H1 (cell line): ENCODE results near the gene IPO13. TPM values are rescaled to one million over a fixed set of nuclear protein-coding genes. Genes with fewer than 3 reads are reported as not detected.

Source experiments
- CTCF ChIA-PET: fragments of 300-600 bp; sonication (Branson Sonifier 250); formaldehyde crosslinking; loops from one replicate; lab custom pipeline; 2021; ENCODE audit not compliant: partially characterized antibody; lab: Charles Lee
- POLR2A ChIA-PET: fragments of 300-600 bp; sonication (Branson Sonifier 250); formaldehyde crosslinking; loops from one replicate; lab custom pipeline; 2021; ENCODE audit warnings: inconsistent platforms; ENCODE audit not compliant: partially characterized antibody; lab: Charles Lee
- DNase-seq, 2 experiments: peaks; one replicate each; pipeline versions ENCODE4 v3.0.0 to v3.0.0-alpha.2; 2010 to 2022; ENCODE audit warnings: low spot score in 2 of 2, low read depth in 1 of 2, mixed read lengths in 1 of 2
- FAIRE-seq: peaks from 2 replicates; lab custom pipeline; 2011; peaks lifted over from hg19 to GRCh38; lab: Jason Lieb, UNC
- H2AFZ ChIP-seq: 2 replicates; pipeline ENCODE4 v1.8.1; 2012; ENCODE audit warnings: low read length, inconsistent platforms
- H2AK5ac ChIP-seq: 2 replicates; pipeline ENCODE4 v1.6.1; 2013; ENCODE audit warnings: low read depth, low read length
- H2BK120ac ChIP-seq: replicated peaks from 2 replicates; pipeline ENCODE3; 2013; ENCODE audit warnings: low read depth, low read length, inconsistent platforms
- H2BK12ac ChIP-seq: 2 replicates; pipeline ENCODE4 v1.6.1; 2013; ENCODE audit warnings: low read depth, low read length
- H2BK15ac ChIP-seq: 2 replicates; pipeline ENCODE4 v1.6.1; 2013; ENCODE audit warnings: low read length
- H2BK20ac ChIP-seq: 2 replicates; pipeline ENCODE4 v1.6.1; 2013; ENCODE audit warnings: low read length
- H2BK5ac ChIP-seq: 2 replicates; pipeline ENCODE4 v1.6.1; 2013; ENCODE audit warnings: low read depth, low read length
- H3K14ac ChIP-seq: 2 replicates; pipeline ENCODE4 v1.6.1; 2013; ENCODE audit warnings: inconsistent platforms; ENCODE audit not compliant: insufficient read length
- H3K18ac ChIP-seq: 2 replicates; pipeline ENCODE4 v1.6.1; 2013; ENCODE audit warnings: low read length; ENCODE audit errors: extremely low read depth
- H3K23ac ChIP-seq: 2 replicates; pipeline ENCODE4 v1.6.1; 2013; ENCODE audit warnings: inconsistent platforms; ENCODE audit not compliant: insufficient read length
- H3K23me2 ChIP-seq: 2 replicates; pipeline ENCODE4 v1.6.1; 2013; ENCODE audit warnings: low read depth, low read length
- H3K27ac ChIP-seq: 2 replicates; pipeline ENCODE4 v1.6.1; 2011; ENCODE audit warnings: low read depth, low read length, inconsistent platforms
- H3K27me3 ChIP-seq, 4 experiments: replicated peaks in 1 of 4; 1 replicate in 1 of 4; 2 replicates in 3 of 4; pipeline versions ENCODE4 v1.6.1 to v1.8.1; 2011 to 2013; ENCODE audit warnings: low read length in 3 of 4, mild to moderate bottlenecking in 3 of 4, inconsistent platforms in 2 of 4, mixed read lengths in 2 of 4, moderate library complexity in 1 of 4; ENCODE audit not compliant: control insufficient read depth in 3 of 4, insufficient read depth in 3 of 4; ENCODE audit errors: extremely low read depth in 1 of 4
- H3K36me3 ChIP-seq, 4 experiments: 2 replicates each; pipeline versions ENCODE4 v1.6.1 to v1.8.1; 2011 to 2013; ENCODE audit warnings: mild to moderate bottlenecking in 4 of 4, low read length in 3 of 4, moderate library complexity in 2 of 4, control low read depth in 1 of 4, inconsistent platforms in 1 of 4; ENCODE audit not compliant: insufficient read depth in 4 of 4, control insufficient read depth in 2 of 4
- H3K4ac ChIP-seq: replicated peaks from 2 replicates; pipeline ENCODE3; 2013; ENCODE audit warnings: low read length, low read depth, mixed read lengths, inconsistent platforms; ENCODE audit not compliant: insufficient read length
- H3K4me1 ChIP-seq, 4 experiments: replicated peaks in 1 of 4; 1 replicate in 1 of 4; 2 replicates in 3 of 4; pipeline versions ENCODE4 v1.6.1 to v1.8.1; 2011 to 2013; ENCODE audit warnings: low read length in 3 of 4, inconsistent platforms in 2 of 4, mixed read lengths in 1 of 4; ENCODE audit not compliant: insufficient read depth in 4 of 4, control insufficient read depth in 3 of 4
- H3K4me2 ChIP-seq, 2 experiments: 2 replicates each; pipeline versions ENCODE4 v1.6.1 to v1.8.1; 2011 to 2013; ENCODE audit warnings: low read depth in 2 of 2, low read length in 2 of 2, control low read depth in 1 of 2, inconsistent platforms in 1 of 2, mild to moderate bottlenecking in 1 of 2; ENCODE audit not compliant: insufficient read depth in 1 of 2
- H3K4me3 ChIP-seq, 4 experiments: fragments of 200-600, 300-600 bp in 1 of 4; sonication (generic), shearing (Covaris generic), sonication (Bioruptor Twin) in 1 of 4; 2 replicates each; pipeline versions ENCODE4 v1.5.1 to v1.8.1; 2011 to 2016; ENCODE audit warnings: low read length in 4 of 4, low read depth in 3 of 4, control low read depth in 2 of 4, inconsistent platforms in 2 of 4, mild to moderate bottlenecking in 2 of 4, mixed read lengths in 1 of 4, moderate library complexity in 1 of 4; ENCODE audit not compliant: insufficient read depth in 2 of 4; ENCODE audit errors: extremely low read depth in 1 of 4
- H3K56ac ChIP-seq: replicated peaks from 2 replicates; pipeline ENCODE3; 2013; ENCODE audit warnings: low read depth, mild to moderate bottlenecking, mixed read lengths, low read length, inconsistent platforms; ENCODE audit not compliant: insufficient read length
- H3K79me1 ChIP-seq: 2 replicates; pipeline ENCODE4 v1.6.1; 2013; ENCODE audit warnings: low read depth, low read length, control low read depth
- H3K79me2 ChIP-seq, 2 experiments: 2 replicates each; pipeline versions ENCODE4 v1.6.1 to v1.8.1; 2012 to 2013; ENCODE audit warnings: low read length in 2 of 2, mild to moderate bottlenecking in 2 of 2, inconsistent platforms in 1 of 2; ENCODE audit not compliant: insufficient read depth in 2 of 2, control insufficient read depth in 1 of 2
- H3K9ac ChIP-seq, 4 experiments: replicated peaks in 1 of 4; 1 replicate in 1 of 4; 2 replicates in 3 of 4; pipeline versions ENCODE4 v1.6.1 to v1.8.1; 2011 to 2013; ENCODE audit warnings: low read depth in 3 of 4, low read length in 3 of 4, control low read depth in 2 of 4, mild to moderate bottlenecking in 2 of 4, moderate library complexity in 2 of 4, inconsistent platforms in 1 of 4; ENCODE audit errors: extremely low read depth in 1 of 4
- H3K9me3 ChIP-seq, 2 experiments: 2 replicates each; pipeline versions ENCODE4 v1.6.1 to v1.8.1; 2012 to 2013; ENCODE audit warnings: mild to moderate bottlenecking in 2 of 2, moderate library complexity in 2 of 2, control low read depth in 1 of 2, inconsistent platforms in 1 of 2, low read depth in 1 of 2, low read length in 1 of 2, mixed read lengths in 1 of 2; ENCODE audit not compliant: insufficient read depth in 2 of 2
- H4K20me1 ChIP-seq, 2 experiments: replicated peaks in 1 of 2; 2 replicates each; pipeline versions ENCODE3 to v1.8.1; 2011 to 2013; ENCODE audit warnings: inconsistent platforms in 2 of 2, low read length in 2 of 2, mild to moderate bottlenecking in 1 of 2; ENCODE audit not compliant: insufficient read depth in 2 of 2, control insufficient read depth in 1 of 2
- H4K5ac ChIP-seq: 2 replicates; pipeline ENCODE4 v1.6.1; 2013; ENCODE audit warnings: low read length, low read depth, mixed read lengths, inconsistent platforms; ENCODE audit not compliant: insufficient read length
- H4K8ac ChIP-seq: 2 replicates; pipeline ENCODE4 v1.8.0; 2013; ENCODE audit warnings: mild to moderate bottlenecking, moderate library complexity, low read length, inconsistent platforms; ENCODE audit not compliant: insufficient read depth; ENCODE audit errors: extremely low read depth
- H4K91ac ChIP-seq: replicated peaks from 2 replicates; pipeline ENCODE3; 2013; ENCODE audit warnings: low read length, mixed read lengths, inconsistent platforms; ENCODE audit not compliant: insufficient read length
- BRCA1 ChIP-seq: IDR thresholded peaks from 2 replicates; pipeline ENCODE4 v1.6.1; 2012; ENCODE audit warnings: low read depth, low read length, improper control_type of control experiment
- CBX5 ChIP-seq: fragments of 300-800, 300-1000 bp; sonication (generic); IDR thresholded peaks from 2 replicates; pipeline ENCODE4 v1.7.1; 2016; ENCODE audit warnings: antibody characterized with exemption, low read length, low read depth
- CHD2 ChIP-seq: IDR thresholded peaks from 2 replicates; pipeline ENCODE4 v1.6.1; 2012; ENCODE audit warnings: low read length, improper control_type of control experiment
- JUND ChIP-seq: IDR thresholded peaks from 2 replicates; pipeline ENCODE4 v1.6.1; 2011; ENCODE audit warnings: mild to moderate bottlenecking, improper control_type of control experiment, low read length
- SAP30 ChIP-seq: fragments of 300-600 bp; sonication (generic); IDR thresholded peaks from 2 replicates; pipeline ENCODE4 v1.7.1; 2012; ENCODE audit warnings: low read length, moderate library complexity, mild to moderate bottlenecking, inconsistent platforms; ENCODE audit not compliant: insufficient read depth, insufficient replicate concordance
- SP1 ChIP-seq: IDR thresholded peaks from 2 replicates; pipeline ENCODE4 v1.6.1; 2011; ENCODE audit warnings: low read depth, low read length
- TEAD4 ChIP-seq: IDR thresholded peaks from 2 replicates; pipeline ENCODE4 v1.6.1; 2012; ENCODE audit warnings: low read depth, low read length, inconsistent platforms, mixed read lengths
- WGBS, 2 experiments: shearing (Covaris generic) in 1 of 2; methylation state at CpG; one replicate each; pipeline versions ENCODE4 v1.1.6 to v1.1.7; 2013 to 2015; ENCODE audit warnings: low lambda C conversion rate in 2 of 2, mixed read lengths in 2 of 2, inconsistent platforms in 1 of 2, low coverage in 1 of 2, missing lambda C conversion rate in 1 of 2; ENCODE audit not compliant: insufficient replicate concordance in 2 of 2, insufficient coverage in 1 of 2, insufficient read length in 1 of 2; ENCODE audit errors: extremely low coverage in 1 of 2, missing lambda C conversion rate in 1 of 2; 5-methylcytosine and 5-hydroxymethylcytosine counted together
- polyA plus RNA-seq, 7 experiments: library from polyadenylated mRNA; depleted of rRNA in 3 of 7; stranded (reverse) in 5 of 7; unstranded in 2 of 7; fragments of >200 nt in 5 of 7; fragments of 200-250 nt in 2 of 7; gene quantifications; 1 replicate in 5 of 7; 2 replicates in 1 of 7; 4 replicates in 1 of 7; pipeline versions ENCODE4 v1.2.1 to v1.2.3, GENCODE V29; 2011 to 2013; ENCODE audit warnings: missing spikeins in 2 of 7, mixed read lengths in 2 of 7
- total RNA-seq: library from RNA; stranded (reverse); fragmentation: NEBNext Ultra II Directional; extraction: Animal tissue kit (Norgen Biotek cat#: 25700); gene quantifications from 2 replicates; pipeline ENCODE4 v1.2.1, GENCODE V29; 2021
- TF ChIP-seq, protein P1 (sequence below): IDR thresholded peaks from 2 replicates; pipeline ENCODE4 v1.6.1; 2012; ENCODE audit warnings: inconsistent platforms
- TF ChIP-seq, protein P2 (sequence below): IDR thresholded peaks from 2 replicates; pipeline ENCODE4 v1.6.1; 2011; ENCODE audit warnings: low read length, improper control_type of control experiment

IPO13 gene
- total and polyA plus RNA-seq, 2 of the 8 experiments (the other 6 are each of a cell fraction or from before 2014, with no cell fraction given), result 23.0 to 27.0 TPM

DNA sequence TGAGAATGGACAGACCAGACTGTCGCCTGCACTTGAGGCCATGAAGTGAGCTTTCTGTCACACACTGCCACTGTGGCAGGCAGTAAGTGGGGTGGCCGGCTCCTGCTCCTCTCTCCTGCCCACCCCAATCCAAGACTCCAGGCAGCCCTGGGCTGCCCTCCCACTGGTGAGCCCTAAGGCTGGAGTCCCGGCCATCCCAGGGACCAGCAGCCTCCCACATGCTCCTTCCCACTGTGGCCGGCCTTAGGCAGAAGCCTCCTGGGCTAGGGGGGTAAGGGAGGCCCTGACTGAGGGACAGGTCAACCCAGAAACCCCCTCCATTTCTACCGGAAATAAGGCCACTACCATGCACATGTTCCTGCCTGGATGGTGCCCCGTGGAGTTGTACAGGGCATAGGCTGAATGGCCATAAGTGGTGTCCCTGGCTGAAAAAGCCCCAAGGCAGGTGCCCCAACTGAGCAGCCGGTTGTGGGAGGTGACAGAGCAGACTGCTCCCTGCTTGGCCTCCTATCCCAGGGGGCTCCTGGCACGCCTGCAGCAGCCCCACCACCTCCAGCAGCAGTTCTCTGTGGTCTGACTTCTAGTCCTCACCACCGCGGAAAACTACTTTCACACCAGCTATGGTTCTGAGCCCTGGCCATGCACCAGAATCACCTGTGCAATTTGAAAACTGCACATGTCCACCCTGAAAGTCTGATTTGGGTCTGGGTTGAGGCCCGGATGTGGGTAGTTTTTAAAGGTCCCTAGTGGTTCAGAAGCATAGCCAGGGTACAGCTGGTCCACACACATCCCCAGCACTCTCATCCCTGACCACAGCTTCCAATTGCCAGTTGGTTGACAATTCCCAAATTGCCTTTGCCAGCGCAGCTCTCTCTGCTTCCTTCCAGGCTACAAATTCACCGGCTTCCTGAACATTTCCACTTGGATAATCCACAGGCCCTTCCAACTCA is 14.8 kb upstream of the IPO13 start:
- Histone ChIP-seq H3K27me3 (peaks cover 0 to 8% (median 4%) of the 10 kb centered on the region in 4 experiments; a peak in 5 of 7 replicates), H3K4me1 (peaks cover 11 to 30% (median 25%) of the 10 kb centered on the region in 4 experiments), H4K20me1 (peaks cover 0 to 2% of the 10 kb centered on the region in 2 experiments), H3K4me2 (no peak overlapping the region; a peak in 1 of 4 replicates), H3K79me1 (no peaks in the 10 kb centered on the region), H2BK15ac (peak overlapping the region; percentile 72; the same call in 1 of the 2 replicates), H3K18ac (no peak overlapping the region; the same call in 1 of the 2 replicates), H3K4me3 (no peak overlapping the region), H3K27ac (no peak overlapping the region), H3K23ac (no peak overlapping the region), H2BK20ac (no peak overlapping the region), H4K5ac (no peak overlapping the region), H3K14ac (no peak overlapping the region), H3K9me3 (no peaks in the 10 kb centered on the region), H3K56ac (no peak overlapping the region), H2BK120ac (no peak overlapping the region), H3K36me3 (no peaks in the 10 kb centered on the region; a peak in 1 of 8 replicates), H3K23me2 (peaks cover 11% of the 10 kb centered on the region; the same call in 1 of the 2 replicates), H2AFZ (no peak overlapping the region), H2BK12ac (peak overlapping the region; percentile 68; the same call in 1 of the 2 replicates), H3K79me2 (no peaks in the 10 kb centered on the region), H2AK5ac (peak overlapping the region; percentile 44), H2BK5ac (peak overlapping the region; percentile 60; the same call in 1 of the 2 replicates), H3K9ac (no peak overlapping the region), H3K4ac (no peak overlapping the region), H4K91ac (no peak overlapping the region), H4K8ac (no peak overlapping the region)
- POLR2A ChIA-PET, result interaction anchor here (1.4 to 8.0 kb wide), 4 partner anchors 19 to 167 kb away, joined by 3 to 89 read pairs (median 10); no protein-coding TSS in a partner anchor
- CTCF ChIA-PET, result interaction anchor here (0.7 to 18.6 kb wide), 10 partner anchors 12 to 173 kb away, joined by 3 to 618 read pairs (median 34); partner anchors contain the start of gene IPO13
- FAIRE-seq (no peak), DNase-seq (no peak)
- WGBS, 2 experiments, result 85% methylated on average over 13 of the region's 13 CpGs; no CpG with 5 or more reads in 1 of the 2 experiments
- TF ChIP-seq, protein P1, sequence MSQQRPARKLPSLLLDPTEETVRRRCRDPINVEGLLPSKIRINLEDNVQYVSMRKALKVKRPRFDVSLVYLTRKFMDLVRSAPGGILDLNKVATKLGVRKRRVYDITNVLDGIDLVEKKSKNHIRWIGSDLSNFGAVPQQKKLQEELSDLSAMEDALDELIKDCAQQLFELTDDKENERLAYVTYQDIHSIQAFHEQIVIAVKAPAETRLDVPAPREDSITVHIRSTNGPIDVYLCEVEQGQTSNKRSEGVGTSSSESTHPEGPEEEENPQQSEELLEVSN, result no peak
- TF ChIP-seq, protein P2, sequence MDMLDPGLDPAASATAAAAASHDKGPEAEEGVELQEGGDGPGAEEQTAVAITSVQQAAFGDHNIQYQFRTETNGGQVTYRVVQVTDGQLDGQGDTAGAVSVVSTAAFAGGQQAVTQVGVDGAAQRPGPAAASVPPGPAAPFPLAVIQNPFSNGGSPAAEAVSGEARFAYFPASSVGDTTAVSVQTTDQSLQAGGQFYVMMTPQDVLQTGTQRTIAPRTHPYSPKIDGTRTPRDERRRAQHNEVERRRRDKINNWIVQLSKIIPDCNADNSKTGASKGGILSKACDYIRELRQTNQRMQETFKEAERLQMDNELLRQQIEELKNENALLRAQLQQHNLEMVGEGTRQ, result no peak
- TF ChIP-seq JUND (no peak), CHD2 (no peak), TEAD4 (no peak), BRCA1 (no peak), SP1 (no peak), SAP30 (no peak), CBX5 (no peak)
